GM12873 (cell line): ENCODE measurements around the gene TASOR2.

Experiments
- CTCF ChIP-seq: IDR thresholded peaks from 2 replicates; pipeline ENCODE4 v1.5.1; 2012; ENCODE audit warnings: low read depth, mild to moderate bottlenecking, moderate library complexity, low read length, control low read depth; ENCODE audit not compliant: insufficient read depth; ENCODE audit errors: missing control alignments

Gene TASOR2

GRCh38 chr10:5648494-5649457 is 35.9 kb upstream of the TASOR2 start:
- TF ChIP-seq CTCF, result no peak

GRCh38 chr10:5649746-5650145 is 34.9 kb upstream of the TASOR2 start:
- no peak for TF ChIP-seq CTCF

GRCh38 chr10:5650664-5651387 is 33.8 kb upstream of the TASOR2 start:
- no peak for TF ChIP-seq CTCF

- TF ChIP-seq CTCF, result no peak
These were observed 33.3 kb upstream of the TASOR2 start for GRCh38 chr10:5651388-5651764.

- TF ChIP-seq CTCF, result no peak
These were observed 31.9 kb upstream of the TASOR2 start for GRCh38 chr10:5652746-5653145.

GRCh38 chr10:5654218-5654755 is 30.4 kb upstream of the TASOR2 start:
- no peak for TF ChIP-seq CTCF

GRCh38 chr10:5655121-5655520 is 29.5 kb upstream of the TASOR2 start:
- TF ChIP-seq CTCF, result no peak
